ENCODE data around the gene SPATA46.
"Not testable (repeated sequence)": the region's sequence is repeated elsewhere in the genome, so short reads cannot be mapped to it uniquely, and the experiment has no call there.

Gene SPATA46

DNA sequence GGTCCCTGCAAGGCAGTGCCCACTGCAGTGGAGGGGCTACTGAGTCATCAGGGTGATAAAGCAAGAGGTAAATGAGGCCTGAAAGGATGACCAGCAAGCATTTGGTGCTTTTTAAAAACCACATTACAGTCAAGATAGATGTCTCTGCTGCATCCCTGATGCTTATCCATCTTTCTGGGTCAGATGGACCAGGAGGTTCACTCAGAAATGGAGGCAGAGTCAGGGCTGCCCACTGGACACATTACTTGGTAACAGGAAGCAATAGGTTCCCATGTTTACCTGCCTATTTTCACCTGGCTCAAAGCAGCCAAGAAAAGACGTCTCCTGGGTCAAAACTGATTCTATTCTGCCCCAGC, 3.6 kb downstream of the SPATA46 start:
- no peak for DNase-seq

DNA sequence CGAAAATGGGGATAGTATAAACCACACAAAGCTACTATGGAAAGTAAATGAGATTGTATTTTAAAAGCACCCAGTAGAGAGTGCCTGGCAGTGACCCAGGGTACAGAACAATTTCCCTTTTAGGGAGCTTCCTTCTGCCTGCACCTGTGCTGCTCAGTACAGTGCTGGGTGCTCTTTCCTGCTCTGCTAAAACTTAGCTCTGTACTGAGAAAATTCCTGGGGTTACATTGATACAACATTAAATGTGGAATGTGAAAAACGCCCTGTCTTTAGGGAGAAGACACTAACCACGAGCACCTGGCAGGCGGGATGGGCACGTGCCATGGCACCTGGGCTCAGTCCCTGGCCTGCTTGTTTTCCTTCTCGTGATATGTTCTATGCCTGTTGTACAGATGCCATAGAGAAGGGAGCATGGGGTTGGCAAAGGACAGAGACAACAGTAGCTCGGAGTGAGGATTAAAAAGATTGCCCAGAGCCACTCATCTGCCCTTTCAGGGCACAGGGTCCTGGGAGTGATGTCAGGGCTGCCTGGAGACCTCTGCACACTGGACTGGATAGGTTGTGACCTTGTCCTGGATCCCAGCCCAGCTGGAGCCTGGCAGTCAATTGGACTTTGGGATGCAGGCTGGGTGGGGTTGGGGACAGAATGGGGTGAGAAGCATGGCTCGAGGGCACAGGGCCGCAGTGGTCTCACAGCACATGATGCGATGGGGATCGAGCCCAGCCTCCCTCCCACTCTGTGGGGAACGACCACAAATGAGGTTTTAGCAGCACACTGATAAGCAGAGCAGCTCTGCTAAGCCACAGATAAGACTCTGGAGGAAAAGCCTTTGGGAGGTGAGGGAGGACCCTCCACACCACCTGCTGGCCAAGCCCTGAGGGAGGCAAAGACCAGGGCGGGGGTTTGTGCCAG, 4.2 kb downstream of the SPATA46 start:
- DNase-seq, result no peak

DNA sequence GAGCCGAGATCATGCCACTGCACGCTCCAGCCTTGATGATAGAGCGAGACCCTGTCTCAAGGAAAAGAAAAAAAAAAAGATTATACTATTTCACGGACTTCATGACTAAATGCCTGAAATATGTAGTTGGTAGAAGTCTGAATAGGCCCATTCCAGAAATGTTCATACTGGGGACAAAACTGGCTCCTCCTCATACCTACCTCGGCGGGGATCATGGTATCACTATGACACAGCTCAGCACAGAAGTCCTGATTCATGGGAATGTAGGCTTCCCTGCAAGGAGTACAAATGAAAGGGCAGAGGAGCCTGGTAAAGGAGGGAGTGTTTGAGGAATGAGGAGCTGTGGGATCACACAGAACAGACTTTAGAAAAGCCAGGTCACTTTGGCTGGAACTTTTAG, 5.0 kb downstream of the SPATA46 start:
- DNase-seq, result no peak

DNA sequence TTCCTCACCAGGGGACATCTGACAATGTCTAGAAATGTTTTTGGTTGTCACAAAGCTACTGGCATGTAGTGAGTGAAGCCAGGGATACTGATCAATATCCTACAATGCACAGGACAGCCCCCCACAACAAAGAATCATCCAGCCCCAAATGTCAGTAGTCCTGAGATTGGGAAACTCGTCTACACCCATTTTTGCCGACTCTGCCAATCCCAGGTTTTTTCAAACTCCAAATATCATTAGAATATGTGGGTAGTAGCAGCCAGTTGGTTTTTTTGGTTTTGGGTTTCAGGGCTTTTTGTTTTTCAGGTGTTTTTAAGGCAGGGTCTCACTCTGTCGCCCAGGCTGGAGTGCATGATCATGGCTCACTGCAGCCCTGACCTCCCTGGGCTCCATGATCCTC, 5.9 kb downstream of the SPATA46 start:
- no peak for DNase-seq

DNA sequence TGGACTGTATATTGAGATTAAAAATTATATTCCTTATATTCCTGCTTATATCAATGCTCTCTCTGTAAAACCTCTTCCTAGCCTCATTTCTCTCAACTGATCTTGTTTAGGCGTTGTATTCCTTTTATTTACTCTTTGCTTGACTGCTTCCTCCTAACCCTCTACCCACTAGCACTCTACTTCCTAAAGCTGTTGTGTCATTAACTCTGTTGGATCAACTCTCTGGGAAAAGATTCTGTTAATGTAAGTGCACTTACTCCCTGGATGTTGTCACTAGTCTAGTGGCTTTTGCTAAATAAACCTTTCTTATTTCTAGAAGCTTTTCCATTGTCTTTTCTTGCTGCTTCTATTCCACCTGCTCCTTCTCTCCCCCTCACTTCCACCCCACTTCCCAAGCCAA, 6.5 kb downstream of the SPATA46 start:
- DNase-seq, result no peak

DNA sequence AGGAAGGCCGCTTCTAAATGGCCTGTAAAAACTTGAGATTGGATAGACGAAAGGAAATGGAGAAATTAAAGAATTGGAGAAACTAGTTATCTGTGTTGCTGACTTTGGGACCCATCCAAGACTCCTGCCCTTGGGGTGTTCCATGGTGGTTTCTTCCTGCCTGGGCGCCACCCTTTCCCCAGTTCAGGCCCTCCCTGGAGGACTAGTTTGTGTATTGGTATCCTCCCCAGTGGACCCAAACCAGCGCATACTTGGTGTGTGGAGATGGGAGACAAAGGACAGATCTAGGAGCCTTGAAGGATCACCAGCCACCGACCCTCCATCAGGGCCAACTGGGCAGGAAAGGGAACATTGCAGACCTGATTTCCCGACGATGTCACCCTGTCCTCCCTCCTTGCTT, 7.1 kb downstream of the SPATA46 start:
- DNase-seq, result no peak

DNA sequence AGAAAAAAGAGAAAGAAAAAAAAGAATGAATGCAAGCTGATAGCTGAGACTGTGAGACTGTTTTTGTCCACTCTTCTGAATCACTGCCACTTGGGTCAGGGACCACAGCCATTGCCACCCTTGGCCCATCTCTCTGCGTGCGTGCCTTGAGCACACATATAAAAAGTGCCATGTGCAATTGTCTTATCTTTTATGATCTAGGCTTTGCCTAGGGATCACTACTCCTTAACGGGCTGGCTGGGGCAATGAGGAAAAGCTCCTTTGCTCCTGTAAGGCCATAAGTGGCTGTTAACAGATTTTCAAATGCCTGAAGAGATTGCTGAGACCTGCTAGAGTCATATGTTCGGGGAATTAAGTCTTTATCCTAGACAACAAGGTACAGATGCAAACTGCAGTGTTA, 8.2 kb downstream of the SPATA46 start:
- DNase-seq, result no peak

DNA sequence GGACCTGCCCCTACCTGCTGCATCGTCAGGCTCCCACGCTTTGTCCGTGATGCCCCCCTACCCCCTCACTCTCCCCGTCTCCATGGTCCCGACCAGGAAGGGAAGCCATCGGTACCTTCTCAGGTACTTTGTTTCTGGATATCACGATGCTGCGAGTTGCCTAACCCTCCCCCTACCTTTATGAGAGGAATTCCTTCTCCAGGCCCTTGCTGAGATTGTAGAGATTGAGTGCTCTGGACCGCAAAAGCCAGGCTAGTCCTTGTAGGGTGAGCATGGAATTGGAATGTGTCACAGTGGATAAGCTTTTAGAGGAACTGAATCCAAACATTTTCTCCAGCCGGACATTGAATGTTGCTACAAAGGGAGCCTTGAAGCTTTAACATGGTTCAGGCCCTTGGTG, 8.9 kb downstream of the SPATA46 start:
- DNase-seq, result no peak

DNA sequence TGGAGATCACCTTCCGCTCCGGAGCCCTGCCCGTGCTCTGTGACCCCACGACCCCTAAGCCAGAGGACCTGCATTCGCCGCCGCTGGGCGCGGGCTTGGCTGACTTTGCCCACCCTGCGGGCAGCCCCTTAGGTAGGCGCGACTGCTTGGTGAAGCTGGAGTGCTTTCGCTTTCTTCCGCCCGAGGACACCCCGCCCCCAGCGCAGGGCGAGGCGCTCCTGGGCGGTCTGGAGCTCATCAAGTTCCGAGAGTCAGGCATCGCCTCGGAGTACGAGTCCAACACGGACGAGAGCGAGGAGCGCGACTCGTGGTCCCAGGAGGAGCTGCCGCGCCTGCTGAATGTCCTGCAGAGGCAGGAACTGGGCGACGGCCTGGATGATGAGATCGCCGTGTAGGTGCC, 9.6 kb downstream of the SPATA46 start:
- DNase-seq, result no peak

DNA sequence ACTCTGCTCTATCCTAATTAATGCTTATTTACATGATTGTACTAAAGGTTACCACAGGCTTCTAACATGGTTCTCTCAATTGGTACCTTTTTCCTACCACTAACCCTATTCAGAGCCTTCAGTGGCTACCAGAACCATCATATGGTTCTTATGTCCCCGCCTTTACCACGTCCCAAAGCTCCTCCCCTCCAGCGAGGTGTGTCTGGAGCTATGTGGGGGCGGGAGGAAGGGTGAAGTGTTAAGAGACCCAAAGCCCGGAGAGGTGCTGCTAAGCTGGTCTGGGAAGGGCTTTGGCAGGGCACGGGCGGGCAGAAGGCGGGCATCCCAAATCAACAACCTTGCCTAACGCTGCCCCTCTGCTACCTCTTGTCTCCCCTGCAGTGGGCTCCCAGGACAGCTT, 10.0 kb downstream of the SPATA46 start:
- no peak for DNase-seq

DNA sequence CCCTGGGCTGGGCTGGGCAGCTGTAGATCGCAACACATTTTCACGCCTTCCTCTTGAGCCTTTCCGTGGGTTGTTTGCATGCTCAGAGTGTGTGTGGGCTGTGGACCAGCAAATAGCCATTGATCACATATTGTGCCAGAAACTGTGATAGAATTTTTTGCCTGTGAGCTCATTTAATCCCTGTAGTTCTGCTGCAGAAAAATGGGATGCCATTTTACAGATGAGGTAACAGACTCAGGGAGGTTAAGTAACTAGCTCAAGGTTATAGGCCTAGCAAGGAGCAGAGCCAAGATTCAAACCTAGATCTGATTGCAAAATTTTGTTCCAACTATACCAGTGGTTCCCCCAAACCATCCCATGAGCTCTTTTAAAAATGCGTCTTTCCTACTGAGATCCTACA, 10.5 kb downstream of the SPATA46 start:
- DNase-seq, result no peak

DNA sequence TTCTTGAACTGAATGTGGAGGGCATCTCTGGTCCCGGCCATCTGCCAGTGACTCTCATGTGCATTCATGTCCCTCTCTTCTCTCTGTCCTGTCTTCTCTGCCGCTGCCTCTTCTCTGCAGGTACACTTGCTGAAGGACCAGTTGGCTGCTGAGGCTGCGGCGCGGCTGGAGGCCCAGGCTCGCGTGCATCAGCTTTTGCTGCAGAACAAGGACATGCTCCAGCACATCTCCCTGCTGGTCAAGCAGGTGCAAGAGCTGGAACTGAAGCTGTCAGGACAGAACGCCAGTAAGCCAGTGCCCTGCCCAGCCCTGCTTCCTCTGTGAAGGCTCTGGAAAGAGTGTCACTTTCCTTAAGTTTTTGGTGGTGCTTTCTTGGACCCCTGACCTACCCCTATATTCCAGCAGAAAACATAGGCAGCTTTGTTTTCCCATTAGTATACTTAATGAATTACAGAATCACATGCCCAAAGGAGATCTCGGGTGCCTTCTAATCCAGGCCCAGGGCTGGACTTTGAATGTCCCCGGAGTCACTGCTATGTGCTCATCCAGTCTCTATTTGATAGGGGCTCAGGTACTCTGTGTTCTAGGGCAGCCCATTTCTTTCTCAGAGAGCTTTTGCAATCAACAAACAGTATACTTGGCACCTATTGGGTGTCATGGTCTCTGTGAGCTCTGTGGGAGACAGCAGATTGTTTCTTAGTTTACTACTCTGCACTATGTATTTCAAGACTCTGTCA, 11.2 kb downstream of the SPATA46 start:
- no peak for DNase-seq

DNA sequence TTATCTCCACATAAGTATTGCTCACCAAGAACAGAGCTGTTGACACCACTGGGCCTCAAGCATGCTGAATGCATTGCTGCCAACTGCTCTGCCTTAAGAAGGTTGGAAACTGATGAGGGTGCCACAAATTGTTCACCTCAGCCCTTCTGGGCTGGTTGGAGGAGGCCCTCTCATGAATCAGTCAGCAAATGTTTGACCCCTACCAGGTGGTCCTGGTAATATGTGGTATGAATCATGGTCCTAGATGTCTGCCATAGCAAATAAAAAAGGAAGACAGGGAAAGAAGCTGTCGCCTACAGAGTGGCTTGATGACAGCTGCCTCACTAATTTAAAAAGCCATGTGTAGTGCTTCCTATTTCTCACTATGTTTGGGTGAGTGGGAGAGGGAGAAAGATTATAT, 12.2 kb downstream of the SPATA46 start:
- DNase-seq, result no peak

DNA sequence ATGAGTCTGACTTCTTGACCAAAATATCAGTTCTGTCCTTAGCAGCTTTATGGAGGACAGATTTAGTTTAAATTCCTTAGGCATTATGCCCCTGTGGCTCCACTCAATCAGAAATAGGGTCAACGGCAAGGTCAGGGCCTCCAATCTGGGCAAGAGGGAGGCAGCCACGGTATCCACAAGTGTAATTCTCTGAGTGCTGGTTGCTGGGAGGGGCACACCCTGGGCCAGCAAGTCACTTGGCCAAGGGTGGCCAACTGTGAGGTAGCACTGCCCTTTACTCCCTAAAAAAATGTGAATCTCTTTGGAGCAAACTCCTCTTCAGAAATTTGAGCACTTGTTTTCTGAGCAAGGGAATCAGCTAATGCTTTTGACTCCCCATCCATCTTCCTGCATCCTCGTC, 12.8 kb downstream of the SPATA46 start:
- no peak for DNase-seq

DNA sequence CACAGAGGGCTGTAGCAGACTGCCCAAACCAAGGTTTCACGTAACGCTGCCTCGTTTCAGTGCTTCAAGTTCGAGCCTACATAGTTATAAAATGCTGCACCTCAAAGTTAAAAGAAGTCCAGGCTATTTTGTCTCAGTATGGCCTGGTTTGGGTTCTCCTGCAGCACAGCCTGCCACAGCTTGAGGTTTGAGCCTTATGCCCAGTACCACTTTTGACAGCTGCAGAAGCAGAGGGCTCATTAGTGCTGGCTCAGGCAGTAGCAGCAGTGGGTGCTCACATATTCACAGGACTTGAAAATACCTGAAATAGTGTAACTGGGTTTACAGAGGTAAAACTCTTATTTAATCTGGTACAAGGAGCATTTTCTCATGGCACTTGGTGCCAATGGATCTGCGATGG, 15.3 kb downstream of the SPATA46 start:
- DNase-seq, result no peak

DNA sequence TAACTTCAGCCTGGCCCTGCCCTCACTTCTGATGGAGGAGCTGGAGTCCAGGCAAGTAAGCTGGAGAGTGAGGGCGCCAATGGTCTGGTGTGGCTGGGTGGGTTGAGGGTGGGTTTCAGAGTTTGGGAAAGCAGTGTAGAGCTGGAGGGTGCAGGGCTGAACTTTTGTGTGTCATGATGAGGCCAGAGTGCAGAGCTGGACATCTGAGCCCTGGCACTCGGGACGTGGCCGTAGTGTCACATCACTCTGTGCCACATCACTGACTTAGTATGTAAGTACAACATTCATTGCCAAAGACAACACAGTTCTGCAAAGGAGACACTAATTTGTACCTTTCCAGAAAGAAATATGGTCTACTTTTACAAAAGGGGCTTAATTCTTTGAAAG, 15.8 kb downstream of the SPATA46 start:
- no peak for DNase-seq

DNA sequence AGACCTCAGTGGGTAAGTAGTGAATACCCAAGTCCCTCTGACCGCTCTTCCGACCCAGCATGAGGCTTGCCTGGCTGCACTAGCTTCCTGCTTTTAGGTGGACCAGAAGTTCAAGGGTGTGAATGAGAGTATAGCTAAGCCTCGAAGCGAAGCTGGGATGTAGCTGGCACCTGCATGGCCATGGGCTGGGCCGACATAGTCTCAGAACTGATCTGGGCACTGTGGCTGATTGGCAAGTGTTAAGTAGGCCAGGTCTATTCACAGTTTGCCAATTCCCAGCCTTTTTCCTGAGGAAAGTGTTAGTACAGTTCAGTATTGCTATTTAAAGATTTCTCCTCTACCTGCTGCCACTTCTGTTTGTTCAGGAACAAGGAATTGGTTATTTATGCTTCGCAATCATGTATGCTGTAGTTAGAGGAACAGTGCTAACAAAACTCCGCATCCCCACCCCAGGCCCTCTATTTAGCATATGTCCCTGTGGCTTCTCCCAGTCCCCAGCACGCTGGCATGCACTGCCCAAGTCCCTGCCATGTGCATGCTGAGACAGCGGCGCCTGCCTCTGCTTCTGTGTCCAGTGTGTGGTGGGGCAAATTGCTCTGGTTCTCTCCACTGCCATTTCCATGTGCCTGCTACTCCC, 16.3 kb downstream of the SPATA46 start:
- no peak for DNase-seq

DNA sequence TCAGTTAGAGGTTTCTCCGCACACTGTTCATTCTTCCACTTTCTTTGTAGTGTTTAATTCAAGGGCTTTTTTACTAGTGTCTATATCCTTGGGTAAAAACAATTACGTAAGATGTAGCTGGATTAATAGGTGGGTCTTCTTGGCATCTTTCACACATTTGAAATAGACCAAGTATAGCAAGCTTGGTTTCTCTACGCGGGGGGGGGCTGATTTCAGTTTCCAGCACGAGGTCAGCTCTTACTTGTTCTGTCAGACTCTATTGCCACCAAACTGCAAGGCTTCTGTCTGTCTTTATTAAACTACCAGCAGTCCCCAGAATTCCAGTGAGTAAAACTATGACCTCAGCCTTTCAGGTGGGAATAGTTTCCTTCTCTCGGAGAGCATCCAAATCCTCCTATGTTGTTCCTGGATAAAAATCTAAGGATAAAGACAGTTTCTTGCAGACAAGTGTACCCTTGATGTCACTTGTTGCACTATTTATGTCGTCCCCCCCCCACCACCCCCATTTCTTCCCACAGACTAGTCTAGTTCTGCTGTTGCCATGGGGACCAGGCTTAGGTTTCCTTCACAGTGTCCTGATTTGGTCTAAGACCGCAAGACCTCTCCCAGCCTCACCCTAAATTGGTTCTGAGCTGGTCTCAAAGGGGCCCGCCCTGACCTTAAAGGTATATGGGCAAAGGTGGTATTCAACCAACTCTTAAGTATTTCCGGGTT, 17.0 kb downstream of the SPATA46 start:
- DNase-seq, result no peak

DNA sequence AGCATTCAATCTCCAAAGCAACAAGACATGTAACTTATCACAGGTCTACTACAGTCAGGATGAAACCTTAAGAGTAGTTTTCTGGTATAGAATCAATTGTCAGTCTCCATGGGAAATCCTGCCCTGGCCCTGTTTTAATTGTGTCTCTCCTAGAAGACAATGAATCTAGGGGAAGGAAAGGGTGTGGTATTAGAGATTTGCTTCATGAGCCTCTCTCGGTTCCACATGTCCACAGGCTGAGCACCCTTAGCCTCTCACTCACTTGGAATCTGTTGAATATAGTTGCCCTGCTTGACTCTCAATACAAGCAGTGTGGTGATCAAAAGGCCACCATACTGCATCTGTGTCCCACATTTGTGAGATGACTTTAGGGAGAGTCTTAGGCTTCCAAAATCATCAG, 17.7 kb downstream of the SPATA46 start:
- no peak for DNase-seq

DNA sequence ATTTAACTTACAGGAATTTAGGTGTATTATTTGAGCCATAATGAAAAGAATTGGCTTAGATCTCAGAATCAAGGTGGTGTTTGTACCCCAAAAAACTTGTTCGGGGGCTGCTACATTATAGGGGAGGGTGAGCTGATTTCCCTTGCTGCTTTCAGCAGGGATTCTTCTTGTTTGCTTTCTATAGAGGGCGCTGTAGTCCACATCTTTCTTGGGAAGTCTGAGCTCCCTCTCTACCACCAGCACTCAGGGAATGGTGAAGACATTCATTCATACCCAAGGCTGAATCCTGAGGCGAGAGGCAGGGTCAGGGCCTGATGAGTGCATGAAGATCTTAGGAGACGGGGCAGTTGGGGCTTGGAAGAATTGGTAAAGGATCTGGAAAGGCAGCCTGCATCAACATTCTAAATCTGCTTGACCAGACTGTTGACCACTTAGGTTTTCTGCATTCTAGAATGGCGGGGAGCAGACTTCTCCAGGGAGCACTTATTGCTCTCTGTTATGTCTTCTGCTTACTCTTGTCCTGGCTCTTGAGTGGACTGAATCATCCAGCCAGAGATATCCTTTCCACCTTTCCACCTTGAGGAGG, 18.9 kb downstream of the SPATA46 start:
- peak; percentile 8 for DNase-seq

DNA sequence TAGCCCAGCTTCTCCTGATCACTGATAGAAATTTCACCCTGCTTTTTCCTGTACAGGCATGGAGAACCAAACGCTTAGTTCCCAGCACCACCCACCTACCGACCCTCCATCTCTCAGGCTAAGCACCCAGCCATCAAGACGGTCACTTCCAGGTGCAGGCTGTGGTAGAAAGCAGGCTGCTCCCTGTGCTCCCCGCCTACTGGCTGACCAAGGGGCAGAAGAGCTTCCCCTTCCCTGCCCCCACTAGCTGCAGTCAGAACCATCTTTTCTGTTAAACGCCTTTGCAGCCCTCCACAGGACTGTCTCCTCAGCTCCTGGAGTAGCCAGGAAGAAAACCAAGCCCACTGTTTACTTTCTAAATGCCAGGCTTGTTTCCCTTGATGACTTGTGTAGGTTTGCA, 23.0 kb downstream of the SPATA46 start:
- no peak for DNase-seq

DNA sequence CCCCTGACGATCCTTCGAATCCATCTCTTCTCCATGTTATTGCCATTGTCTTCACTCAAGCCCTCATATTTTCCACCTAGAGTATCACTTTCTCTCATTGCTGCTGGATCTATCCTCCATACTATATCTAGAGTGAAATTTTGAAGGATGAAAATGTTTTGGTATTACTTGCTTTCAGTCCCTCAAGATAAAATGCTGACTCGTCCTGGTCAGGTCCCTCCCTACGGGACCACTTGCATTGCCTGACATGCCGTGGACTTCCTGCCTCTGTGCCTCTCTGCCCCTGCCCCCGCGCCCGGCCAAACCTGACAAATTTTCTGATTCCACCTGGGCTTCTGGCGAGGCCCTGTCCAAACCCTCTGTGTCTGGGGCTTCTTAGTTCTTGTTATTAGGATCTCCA, 23.6 kb downstream of the SPATA46 start:
- DNase-seq, result no peak

DNA sequence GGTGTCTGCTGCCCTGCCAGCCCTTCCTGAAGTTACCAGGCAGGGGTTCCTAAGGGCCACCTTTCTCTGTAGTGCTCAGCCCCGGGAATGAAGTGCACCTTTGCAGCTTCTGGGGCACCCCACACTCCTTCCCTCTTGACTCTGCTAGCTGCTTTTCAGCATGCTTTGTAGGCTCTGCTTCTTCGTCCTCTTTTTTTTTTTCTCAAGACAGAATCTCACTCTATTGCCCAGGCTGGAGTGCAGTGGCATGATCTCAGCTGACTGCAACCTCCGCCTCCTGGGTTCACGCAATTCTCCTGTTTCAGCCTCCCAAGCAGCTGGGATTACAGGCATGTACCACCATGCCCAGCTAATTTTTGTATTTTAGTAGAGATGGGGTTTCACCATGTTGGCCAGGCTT, 24.8 kb downstream of the SPATA46 start:
- DNase-seq, result not testable (repeated sequence)
